OCI-LY1 (cell line): ENCODE data around the gene CDV3.

Experiments used
- H2AFZ ChIP-seq: fragments of 200-600 bp; sonication (generic), shearing (Covaris generic); 2 replicates; pipeline ENCODE4 v1.6.0; 2014; ENCODE audit warnings: antibody characterized with exemption, mild to moderate bottlenecking, low read length
- H3F3A ChIP-seq: fragments of 200-600 bp; sonication (generic), shearing (Covaris generic); 2 replicates; pipeline ENCODE4 v1.6.0; 2014; ENCODE audit warnings: mild to moderate bottlenecking, antibody characterized with exemption, low read length, moderate library complexity; ENCODE audit not compliant: insufficient read depth
- H3K27ac ChIP-seq: fragments of 200-600 bp; sonication (generic); 2 replicates; pipeline ENCODE4 v1.5.1; 2014; ENCODE audit warnings: low read length, mixed run types, mild to moderate bottlenecking, low read depth; ENCODE audit not compliant: poor library complexity, severe bottlenecking
- H3K27me3 ChIP-seq: fragments of 200-600 bp; sonication (generic); 2 replicates; pipeline ENCODE4 v1.6.0; 2014; ENCODE audit warnings: antibody characterized with exemption, mild to moderate bottlenecking, low read length, moderate library complexity; ENCODE audit not compliant: insufficient read depth
- H3K36me3 ChIP-seq: fragments of 200-600 bp; sonication (generic); 2 replicates; pipeline ENCODE4 v1.6.1; 2014; ENCODE audit warnings: mild to moderate bottlenecking, antibody characterized with exemption, low read length, moderate library complexity, mixed read lengths; ENCODE audit not compliant: insufficient read depth
- H3K4me1 ChIP-seq: fragments of 200-600 bp; sonication (generic); 2 replicates; pipeline ENCODE4 v1.5.1; 2014; ENCODE audit warnings: mild to moderate bottlenecking, low read length, moderate library complexity; ENCODE audit not compliant: insufficient read depth, severe bottlenecking
- H3K4me2 ChIP-seq: fragments of 200-600 bp; sonication (generic), shearing (Covaris generic); 2 replicates; pipeline ENCODE4 v1.6.1; 2014; ENCODE audit warnings: low read length
- H3K4me3 ChIP-seq: fragments of 200-600 bp; sonication (generic); 2 replicates; pipeline ENCODE4 v1.5.1; 2014; ENCODE audit warnings: low read length, low read depth, mild to moderate bottlenecking, mixed read lengths; ENCODE audit not compliant: poor library complexity, severe bottlenecking
- H3K79me2 ChIP-seq: fragments of 200-600 bp; shearing (Covaris generic); 2 replicates; pipeline ENCODE4 v1.6.1; 2016; ENCODE audit warnings: mixed run types, low read length, mixed read lengths; ENCODE audit not compliant: insufficient read depth
- H3K9ac ChIP-seq: fragments of 200-600 bp; sonication (generic), shearing (Covaris generic); 2 replicates; pipeline ENCODE4 v1.6.1; 2014; ENCODE audit warnings: mild to moderate bottlenecking, low read length, mixed read lengths
- H3K9me2 ChIP-seq: fragments of 200-600 bp; sonication (generic), shearing (Covaris generic); 2 replicates; pipeline ENCODE4 v1.6.1; 2014; ENCODE audit warnings: low read depth, mild to moderate bottlenecking, low read length, mixed read lengths
- H3K9me3 ChIP-seq: fragments of 200-600 bp; shearing (Covaris generic); 2 replicates; pipeline ENCODE4 v1.6.1; 2014; ENCODE audit warnings: low read length, mixed read lengths
- H4K20me1 ChIP-seq: fragments of 200-600 bp; sonication (generic), shearing (Covaris generic); 2 replicates; pipeline ENCODE4 v1.6.0; 2016; ENCODE audit warnings: mild to moderate bottlenecking, low read length; ENCODE audit not compliant: insufficient read depth
- EZH2 ChIP-seq: fragments of 200-600 bp; sonication (generic), shearing (Covaris generic); IDR thresholded peaks from 2 replicates; pipeline ENCODE4 v1.8.0; 2017; ENCODE audit warnings: borderline replicate concordance, mixed run types, mild to moderate bottlenecking, antibody characterized with exemption, low read length, moderate library complexity, mixed read lengths
- TF ChIP-seq, protein P1 (sequence below): fragments of 200-600 bp; sonication (generic), shearing (Covaris generic); IDR thresholded peaks from 2 replicates; pipeline ENCODE4 v1.5.1; 2017; ENCODE audit warnings: mild to moderate bottlenecking, antibody characterized with exemption, low read length, moderate library complexity, mixed read lengths

CDV3 gene

GRCh38 chr3:133606342-133606741 is 32.9 kb downstream of the CDV3 start:
- Histone ChIP-seq H3K4me1 (no peaks in the 10 kb centered on the region), H3K9me3 (no peaks in the 10 kb centered on the region; the same call in 1 of the 2 replicates), H3K4me2 (no peak overlapping the region), H2AFZ (no peak overlapping the region), H4K20me1 (no peaks in the 10 kb centered on the region), H3F3A (no peaks in the 10 kb centered on the region), H3K9ac (no peak overlapping the region), H3K9me2 (no peaks in the 10 kb centered on the region), H3K4me3 (no peak overlapping the region), H3K27ac (no peak overlapping the region), H3K36me3 (peaks cover 92% of the 10 kb centered on the region), H3K79me2 (no peaks in the 10 kb centered on the region), H3K27me3 (no peaks in the 10 kb centered on the region)
- TF ChIP-seq, protein P1, sequence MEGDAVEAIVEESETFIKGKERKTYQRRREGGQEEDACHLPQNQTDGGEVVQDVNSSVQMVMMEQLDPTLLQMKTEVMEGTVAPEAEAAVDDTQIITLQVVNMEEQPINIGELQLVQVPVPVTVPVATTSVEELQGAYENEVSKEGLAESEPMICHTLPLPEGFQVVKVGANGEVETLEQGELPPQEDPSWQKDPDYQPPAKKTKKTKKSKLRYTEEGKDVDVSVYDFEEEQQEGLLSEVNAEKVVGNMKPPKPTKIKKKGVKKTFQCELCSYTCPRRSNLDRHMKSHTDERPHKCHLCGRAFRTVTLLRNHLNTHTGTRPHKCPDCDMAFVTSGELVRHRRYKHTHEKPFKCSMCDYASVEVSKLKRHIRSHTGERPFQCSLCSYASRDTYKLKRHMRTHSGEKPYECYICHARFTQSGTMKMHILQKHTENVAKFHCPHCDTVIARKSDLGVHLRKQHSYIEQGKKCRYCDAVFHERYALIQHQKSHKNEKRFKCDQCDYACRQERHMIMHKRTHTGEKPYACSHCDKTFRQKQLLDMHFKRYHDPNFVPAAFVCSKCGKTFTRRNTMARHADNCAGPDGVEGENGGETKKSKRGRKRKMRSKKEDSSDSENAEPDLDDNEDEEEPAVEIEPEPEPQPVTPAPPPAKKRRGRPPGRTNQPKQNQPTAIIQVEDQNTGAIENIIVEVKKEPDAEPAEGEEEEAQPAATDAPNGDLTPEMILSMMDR = no peak
- TF ChIP-seq EZH2 = no peak

- Histone ChIP-seq H4K20me1 (no peaks in the 10 kb centered on the region), H3K9ac (no peak overlapping the region), H3K4me2 (no peak overlapping the region), H3K79me2 (no peaks in the 10 kb centered on the region), H3K9me3 (no peaks in the 10 kb centered on the region; the same call in 1 of the 2 replicates), H3K27ac (no peak overlapping the region), H2AFZ (no peak overlapping the region), H3K36me3 (peaks cover 92% of the 10 kb centered on the region), H3K9me2 (no peaks in the 10 kb centered on the region), H3K4me3 (no peak overlapping the region), H3K27me3 (no peaks in the 10 kb centered on the region), H3K4me1 (no peaks in the 10 kb centered on the region), H3F3A (no peaks in the 10 kb centered on the region)
- no peak for TF ChIP-seq EZH2
- TF ChIP-seq, protein P1 = no peak
Measured at GRCh38 chr3:133606902-133607301, 33.4 kb downstream of the CDV3 start.

- H3K9me2 ChIP-seq = no peaks in the 10 kb centered on the region
- no peak overlapping the region for H3K9ac ChIP-seq
- no peak overlapping the region for H2AFZ ChIP-seq
- no peak overlapping the region for H3K4me3 ChIP-seq
- no peaks in the 10 kb centered on the region for H3K4me1 ChIP-seq
- TF ChIP-seq, protein P1 = no peak
- no peak for TF ChIP-seq EZH2
- no peaks in the 10 kb centered on the region; the same call in 1 of the 2 replicates for H3K9me3 ChIP-seq
- no peaks in the 10 kb centered on the region for H3K27me3 ChIP-seq
- H3K79me2 ChIP-seq = no peaks in the 10 kb centered on the region
- no peaks in the 10 kb centered on the region for H4K20me1 ChIP-seq
- H3K4me2 ChIP-seq = no peak overlapping the region
- H3F3A ChIP-seq = no peaks in the 10 kb centered on the region
- no peak overlapping the region for H3K27ac ChIP-seq
- H3K36me3 ChIP-seq = peaks cover 90% of the 10 kb centered on the region
Measured at GRCh38 chr3:133607816-133608215, 34.3 kb downstream of the CDV3 start.
